GM21717 (cell line): ENCODE data around the gene ERBB2.
"Not testable (repeated sequence)": the region's sequence is repeated elsewhere in the genome, so short reads cannot be mapped to it uniquely, and the experiment has no call there.

Experiments used
- ATAC-seq: cut with Tn5 transposase; IDR thresholded peaks from one replicate; pipeline ENCODE4 v1.9.1; 2021; ENCODE audit warnings: mild to moderate bottlenecking, moderate library complexity; ENCODE audit not compliant: unreplicated experiment

Gene ERBB2

GRCh38 chr17:39757931-39758873, 58.3 kb downstream of the ERBB2 start:
- ATAC-seq: no peak

DNA sequence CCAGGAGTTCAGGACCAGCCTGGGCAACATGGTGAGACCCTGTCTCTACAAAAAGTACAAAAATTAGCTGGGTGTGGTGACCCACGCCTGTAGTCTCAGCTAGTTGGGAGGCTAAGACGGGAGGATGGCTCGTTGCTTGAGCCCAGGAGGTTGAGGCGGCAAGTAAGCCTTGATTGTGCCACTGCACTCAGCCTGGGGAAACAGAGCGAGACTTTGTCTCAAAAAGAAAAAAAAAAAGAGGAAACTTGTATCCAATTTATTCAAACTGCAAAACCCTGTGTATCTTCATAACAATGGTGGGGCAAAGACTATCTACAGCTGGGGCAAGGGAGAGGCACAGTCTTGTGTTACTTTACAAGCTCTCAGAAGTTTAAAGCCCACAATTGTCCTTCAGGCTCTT, 59.3 kb downstream of the ERBB2 start:
- no peak for ATAC-seq

DNA sequence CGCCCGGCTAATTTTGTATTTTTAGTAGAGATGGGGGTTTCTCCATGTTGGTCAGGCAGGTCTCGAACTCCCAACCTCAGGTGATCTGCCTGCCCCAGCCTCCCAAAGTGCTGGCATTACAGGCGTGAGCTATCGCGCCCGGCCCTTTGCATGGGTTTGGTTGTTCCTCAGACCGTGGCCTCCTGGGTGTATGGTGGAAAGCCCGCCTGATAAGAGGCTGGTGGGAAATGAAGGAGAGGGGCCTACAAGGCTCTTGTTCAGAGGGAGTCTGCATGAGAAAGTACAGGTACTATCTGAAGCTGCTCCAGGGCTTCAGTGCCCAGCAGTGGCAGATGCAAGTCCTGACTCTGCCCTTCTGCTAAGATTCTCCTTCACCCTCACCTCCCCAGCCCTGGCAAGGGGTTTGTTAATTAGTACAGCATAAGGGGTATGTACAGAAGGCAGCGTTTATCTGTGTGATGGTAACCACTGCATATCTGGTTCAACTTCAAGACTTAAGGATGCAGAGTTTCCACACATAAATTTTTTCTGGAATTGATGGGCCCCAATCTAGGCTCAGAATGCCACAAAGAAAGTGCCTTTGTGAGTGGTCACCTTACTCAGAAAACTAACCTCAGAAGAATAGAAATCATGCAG, 62.1 kb downstream of the ERBB2 start:
- ATAC-seq: no peak

GRCh38 chr17:39763051-39763820, 63.4 kb downstream of the ERBB2 start:
- no peak for ATAC-seq

DNA sequence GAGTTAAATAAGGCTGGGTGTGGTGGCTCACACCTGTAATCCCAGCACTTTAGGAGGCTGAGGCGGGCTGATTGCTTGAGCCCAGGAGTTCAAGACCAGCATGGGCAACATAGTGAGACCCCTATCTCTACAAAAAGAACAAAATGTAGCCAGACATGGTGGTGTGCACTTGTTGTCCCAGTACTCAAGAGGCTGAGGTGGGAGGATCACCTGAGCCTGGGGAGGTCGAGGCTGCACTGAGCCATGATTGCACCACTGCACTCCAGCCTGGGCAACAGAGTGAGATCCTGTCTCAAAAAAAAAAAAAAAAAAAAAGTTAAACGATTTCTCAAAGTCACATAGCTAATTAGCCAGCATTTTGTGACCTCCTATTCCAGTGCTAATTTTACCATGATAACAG, 64.3 kb downstream of the ERBB2 start:
- not testable (repeated sequence) for ATAC-seq

DNA sequence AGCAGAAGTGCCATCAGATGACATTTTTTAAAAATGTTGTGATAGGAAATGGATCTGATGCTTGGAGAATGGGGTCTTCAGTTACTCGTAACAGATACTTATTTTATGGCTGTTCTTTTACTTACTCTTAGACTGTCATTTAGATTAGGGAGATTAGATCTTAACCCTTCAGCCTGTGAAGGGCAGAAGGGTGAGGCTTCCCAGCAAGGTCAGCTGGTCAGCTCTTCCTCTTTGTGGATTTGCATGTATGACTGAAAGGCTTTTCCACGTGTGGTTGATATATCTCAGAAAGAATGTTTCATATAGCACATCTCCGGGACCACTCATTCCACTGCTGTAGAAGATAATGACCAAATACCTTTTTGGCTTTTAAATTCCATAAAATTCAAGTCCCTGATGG, 65.3 kb downstream of the ERBB2 start:
- ATAC-seq: no peak

GRCh38 chr17:39765766-39766165, 65.9 kb downstream of the ERBB2 start:
- no peak for ATAC-seq

GRCh38 chr17:39767147-39767546, 67.3 kb downstream of the ERBB2 start:
- ATAC-seq: no peak

GRCh38 chr17:39769974-39770587, 70.2 kb downstream of the ERBB2 start:
- peak; percentile 52 for ATAC-seq

- ATAC-seq: no peak
Observed at GRCh38 chr17:39772415-39772814, 72.6 kb downstream of the ERBB2 start.

DNA sequence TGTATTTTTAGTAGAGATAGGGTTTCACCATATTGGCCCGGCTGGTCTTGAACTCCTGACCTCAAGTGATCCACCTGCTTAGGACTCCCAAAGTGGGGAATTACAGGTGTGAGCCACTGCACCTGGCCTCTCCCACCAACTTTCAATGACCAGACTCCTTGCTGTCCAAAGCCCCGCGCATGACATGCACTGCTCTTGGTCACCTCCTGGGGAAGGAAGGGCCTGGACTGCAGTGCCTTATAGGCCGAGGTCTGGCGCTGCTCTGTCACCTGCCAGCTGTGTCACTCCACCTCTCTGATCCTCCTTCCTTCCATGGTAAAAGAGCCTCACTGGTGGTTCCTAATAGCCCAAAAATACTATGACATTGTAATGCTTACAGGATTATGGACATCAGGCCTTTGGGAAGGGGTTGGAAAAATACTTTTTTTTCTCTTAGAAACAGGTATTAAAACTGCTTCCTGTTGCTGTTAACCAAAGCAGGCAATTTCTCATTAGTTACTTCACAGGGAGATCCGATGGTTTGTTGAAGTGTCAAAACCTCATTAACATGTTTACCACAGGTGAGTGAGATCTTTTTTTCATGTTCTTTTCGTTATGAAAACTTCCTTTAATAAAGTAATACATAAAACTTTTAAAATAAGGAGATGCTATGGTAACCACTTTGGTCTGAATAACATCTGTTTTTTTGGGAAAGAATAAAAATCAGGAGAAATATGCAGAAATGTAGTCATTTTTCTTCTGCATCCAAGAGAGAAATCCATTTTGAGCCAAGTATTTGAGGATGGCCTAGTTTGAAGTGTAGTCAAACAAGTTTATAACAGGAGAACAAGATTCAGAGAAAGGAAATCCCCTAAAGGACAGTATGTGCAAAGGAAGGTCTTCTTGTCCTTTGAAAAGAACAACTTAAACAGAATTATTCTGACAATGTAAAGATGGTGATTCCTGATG, 73.4 kb downstream of the ERBB2 start:
- no peak for ATAC-seq

DNA sequence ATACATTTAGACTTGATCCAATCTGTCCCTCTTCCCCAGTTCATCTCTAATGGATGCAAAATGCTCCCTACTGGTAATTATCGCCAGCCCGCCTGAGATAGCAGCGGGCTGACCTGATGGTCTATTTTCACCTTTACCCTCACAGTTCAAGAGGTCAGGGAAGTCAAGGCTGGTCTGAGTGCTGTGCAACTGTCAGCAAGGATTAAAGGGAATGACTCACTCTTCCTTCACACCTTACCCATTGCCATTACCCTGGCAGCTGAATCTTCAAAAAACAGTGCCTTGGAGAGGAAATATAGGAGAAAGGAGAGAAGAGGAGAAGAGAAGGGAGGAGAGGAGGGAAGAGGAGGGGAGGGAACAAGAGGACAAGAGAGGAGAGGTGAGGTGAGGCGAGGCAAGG, 74.2 kb downstream of the ERBB2 start:
- ATAC-seq: no peak

GRCh38 chr17:39775031-39775430, 75.2 kb downstream of the ERBB2 start:
- no peak for ATAC-seq

- ATAC-seq: no peak
Observed at GRCh38 chr17:39776252-39776651, 76.4 kb downstream of the ERBB2 start.

DNA sequence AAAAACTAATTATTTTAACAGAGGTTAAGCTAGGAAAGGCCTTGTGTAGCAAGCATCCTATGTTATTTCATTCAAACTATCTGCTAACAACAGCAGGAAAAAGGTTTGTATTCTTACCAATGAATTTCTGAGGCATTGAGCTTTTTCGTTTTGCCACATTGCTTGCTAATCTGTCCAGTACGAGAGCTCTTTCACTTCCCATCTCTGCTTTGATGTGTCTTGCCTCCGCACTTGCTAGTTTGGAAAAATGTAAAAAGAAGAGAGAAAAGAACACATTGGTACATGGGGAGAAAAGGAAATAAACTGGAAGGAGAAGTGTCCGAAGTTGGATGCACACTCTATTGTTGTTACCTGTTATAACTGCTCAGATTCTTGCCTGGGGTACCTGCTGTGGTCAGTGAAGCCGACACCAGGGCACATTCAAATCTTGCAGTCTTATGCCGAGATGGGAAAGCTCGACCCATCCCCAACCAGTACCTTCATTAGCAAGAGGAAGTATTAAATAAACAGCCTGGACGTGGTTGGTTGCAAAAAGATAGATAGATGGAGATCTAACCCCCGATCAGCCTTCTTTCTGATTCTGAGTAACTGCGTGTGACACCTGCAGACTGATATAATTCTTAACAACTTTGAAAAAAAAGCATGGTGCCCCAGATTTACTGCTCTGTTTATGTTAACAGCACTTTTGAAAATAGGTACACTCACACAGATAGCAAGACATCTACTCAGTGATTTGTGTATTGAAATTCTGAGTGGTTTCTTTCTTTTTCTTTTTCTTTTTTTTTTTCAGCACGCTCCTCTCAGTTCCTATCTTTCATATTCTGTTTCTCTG, 77.9 kb downstream of the ERBB2 start:
- peak; percentile 40 for ATAC-seq
